Neutrophil (primary cell): ENCODE results near the gene AXL.
"Not testable (repeated sequence)": the region's sequence is repeated elsewhere in the genome, so short reads cannot be mapped to it uniquely, and the experiment has no call there.

Experiments
- H3K27ac ChIP-seq: fragments of 200-600 bp; sonication (generic); 2 replicates; pipeline ENCODE4 v1.5.1; 2016; ENCODE audit warnings: mild to moderate bottlenecking, moderate library complexity
- H3K27me3 ChIP-seq: fragments of 200-600 bp; sonication (generic); 2 replicates; pipeline ENCODE4 v1.6.0; 2016; ENCODE audit warnings: mild to moderate bottlenecking
- H3K36me3 ChIP-seq: fragments of 200-600 bp; sonication (generic); 2 replicates; pipeline ENCODE4 v1.5.1; 2017
- H3K4me1 ChIP-seq, 2 experiments: fragments of 200-600 bp in 1 of 2; sonication (generic) in 1 of 2; 1 replicate in 1 of 2; 2 replicates in 1 of 2; pipeline versions ENCODE4 v1.5.1 to v1.6.1; 2013 to 2016; ENCODE audit warnings: low read depth in 1 of 2, low read length in 1 of 2, mild to moderate bottlenecking in 1 of 2, moderate library complexity in 1 of 2; ENCODE audit not compliant: control insufficient read depth in 1 of 2, insufficient read depth in 1 of 2
- H3K4me3 ChIP-seq, 2 experiments: fragments of 200-600 bp in 1 of 2; sonication (generic) in 1 of 2; 1 replicate in 1 of 2; 2 replicates in 1 of 2; pipeline ENCODE4 v1.5.1; 2013 to 2016; ENCODE audit warnings: low read depth in 1 of 2, low read length in 1 of 2, mild to moderate bottlenecking in 1 of 2, moderate library complexity in 1 of 2
- H3K9me3 ChIP-seq: fragments of 200-600 bp; sonication (generic); 2 replicates; pipeline ENCODE4 v1.5.1; 2016
- TF ChIP-seq, protein P1 (sequence below): fragments of 200-600 bp; sonication (generic); IDR thresholded peaks from 2 replicates; pipeline ENCODE4 v1.5.1; 2016; ENCODE audit warnings: antibody characterized with exemption

The AXL gene

DNA sequence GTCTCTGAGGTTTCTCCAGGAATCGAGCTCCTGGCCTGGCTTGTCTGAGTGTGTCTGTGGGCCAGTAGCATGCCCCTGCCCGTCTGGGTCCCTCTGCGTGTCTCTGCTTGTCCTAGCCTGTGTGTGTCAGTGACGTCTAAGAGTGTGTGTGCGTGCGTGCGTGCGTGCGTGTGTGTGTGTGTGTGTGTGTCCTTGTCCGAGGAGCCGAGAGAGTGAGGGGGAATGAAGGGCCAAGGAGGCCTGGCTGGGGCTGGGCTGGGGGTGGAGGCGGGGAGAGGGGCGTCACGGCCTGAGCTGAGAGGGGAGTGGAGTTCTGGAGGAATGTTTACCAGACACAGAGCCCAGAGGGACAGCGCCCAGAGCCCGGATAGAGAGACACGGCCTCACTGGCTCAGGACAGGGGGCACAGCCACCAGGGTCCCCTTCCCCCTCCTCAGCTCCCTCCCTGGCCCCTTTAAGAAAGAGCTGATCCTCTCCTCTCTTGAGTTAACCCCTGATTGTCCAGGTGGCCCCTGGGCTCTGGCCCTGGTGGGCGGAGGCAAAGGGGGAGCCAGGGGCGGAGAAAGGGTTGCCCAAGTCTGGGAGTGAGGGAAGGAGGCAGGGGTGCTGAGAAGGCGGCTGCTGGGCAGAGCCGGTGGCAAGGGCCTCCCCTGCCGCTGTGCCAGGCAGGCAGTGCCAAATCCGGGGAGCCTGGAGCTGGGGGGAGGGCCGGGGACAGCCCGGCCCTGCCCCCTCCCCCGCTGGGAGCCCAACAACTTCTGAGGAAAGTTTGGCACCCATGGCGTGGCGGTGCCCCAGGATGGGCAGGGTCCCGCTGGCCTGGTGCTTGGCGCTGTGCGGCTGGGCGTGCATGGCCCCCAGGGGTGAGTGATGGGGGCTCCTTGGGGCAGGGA, at the start of gene AXL:
TSS of gene AXL (plus strand) at position 609 of the 893 bp plus-strand sequence. CDS start at position 779, 170 bp downstream.
- H3K27me3 ChIP-seq = peaks cover 50% of the 10 kb centered on the region
- no peaks in the 10 kb centered on the region for H3K36me3 ChIP-seq
- H3K27ac ChIP-seq = no peak within 1 kb of the TSS
- H3K4me1 ChIP-seq = no peaks in the 10 kb centered on the region
- no peaks in the 10 kb centered on the region for H3K9me3 ChIP-seq
- TF ChIP-seq, protein P1, sequence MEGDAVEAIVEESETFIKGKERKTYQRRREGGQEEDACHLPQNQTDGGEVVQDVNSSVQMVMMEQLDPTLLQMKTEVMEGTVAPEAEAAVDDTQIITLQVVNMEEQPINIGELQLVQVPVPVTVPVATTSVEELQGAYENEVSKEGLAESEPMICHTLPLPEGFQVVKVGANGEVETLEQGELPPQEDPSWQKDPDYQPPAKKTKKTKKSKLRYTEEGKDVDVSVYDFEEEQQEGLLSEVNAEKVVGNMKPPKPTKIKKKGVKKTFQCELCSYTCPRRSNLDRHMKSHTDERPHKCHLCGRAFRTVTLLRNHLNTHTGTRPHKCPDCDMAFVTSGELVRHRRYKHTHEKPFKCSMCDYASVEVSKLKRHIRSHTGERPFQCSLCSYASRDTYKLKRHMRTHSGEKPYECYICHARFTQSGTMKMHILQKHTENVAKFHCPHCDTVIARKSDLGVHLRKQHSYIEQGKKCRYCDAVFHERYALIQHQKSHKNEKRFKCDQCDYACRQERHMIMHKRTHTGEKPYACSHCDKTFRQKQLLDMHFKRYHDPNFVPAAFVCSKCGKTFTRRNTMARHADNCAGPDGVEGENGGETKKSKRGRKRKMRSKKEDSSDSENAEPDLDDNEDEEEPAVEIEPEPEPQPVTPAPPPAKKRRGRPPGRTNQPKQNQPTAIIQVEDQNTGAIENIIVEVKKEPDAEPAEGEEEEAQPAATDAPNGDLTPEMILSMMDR = no peak
- H3K4me3 ChIP-seq = no peak within 1 kb of the TSS

DNA sequence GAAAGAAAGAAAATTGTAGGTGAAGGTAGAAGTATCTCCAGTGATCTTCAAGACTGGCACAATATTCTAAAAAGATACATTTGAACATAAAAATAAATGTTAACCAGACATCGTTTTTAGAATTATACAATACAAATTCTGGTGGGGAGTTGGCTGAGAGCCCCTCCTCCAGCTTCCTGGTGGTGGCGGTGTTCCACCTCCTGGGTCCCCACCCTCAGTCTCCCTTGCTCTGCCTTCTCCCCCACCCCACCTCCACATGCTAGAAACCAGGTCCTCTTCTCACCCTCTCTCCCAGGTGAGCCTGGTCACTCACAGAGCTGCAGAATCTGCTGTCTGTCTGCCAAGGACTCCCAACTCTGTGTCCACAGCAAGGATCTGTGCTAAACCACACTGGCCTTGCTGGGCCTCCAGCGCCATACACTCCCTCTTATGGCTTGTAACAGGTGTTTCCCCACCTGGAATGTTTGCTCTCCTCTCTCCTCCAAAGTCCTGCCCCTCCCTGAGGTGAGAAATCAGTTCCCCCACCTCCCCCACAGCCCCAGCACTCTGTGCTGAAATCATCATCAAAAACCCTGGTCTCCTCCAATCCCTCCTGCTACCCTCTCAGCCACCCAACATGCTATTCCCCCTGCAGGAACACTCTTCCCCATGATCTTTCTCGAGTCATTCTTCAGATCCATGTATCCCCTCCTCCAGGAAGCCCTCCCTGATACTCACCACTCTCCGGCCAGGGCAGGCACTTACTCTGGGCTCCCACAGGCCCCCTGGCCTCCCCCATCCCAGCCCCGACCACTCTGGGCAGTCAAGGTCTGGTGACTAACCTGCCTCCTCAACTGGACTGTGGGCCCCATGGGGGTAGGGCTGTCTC, 46.5 kb upstream of the AXL start:
- H3K27me3 ChIP-seq = peaks cover 22% of the 10 kb centered on the region
- no peaks in the 10 kb centered on the region for H3K9me3 ChIP-seq
- H3K4me1 ChIP-seq = no peaks in the 10 kb centered on the region
- H3K27ac ChIP-seq = no peak overlapping the region
- H3K36me3 ChIP-seq = no peaks in the 10 kb centered on the region
- H3K4me3 ChIP-seq = no peak overlapping the region
- TF ChIP-seq, protein P1 = no peak

DNA sequence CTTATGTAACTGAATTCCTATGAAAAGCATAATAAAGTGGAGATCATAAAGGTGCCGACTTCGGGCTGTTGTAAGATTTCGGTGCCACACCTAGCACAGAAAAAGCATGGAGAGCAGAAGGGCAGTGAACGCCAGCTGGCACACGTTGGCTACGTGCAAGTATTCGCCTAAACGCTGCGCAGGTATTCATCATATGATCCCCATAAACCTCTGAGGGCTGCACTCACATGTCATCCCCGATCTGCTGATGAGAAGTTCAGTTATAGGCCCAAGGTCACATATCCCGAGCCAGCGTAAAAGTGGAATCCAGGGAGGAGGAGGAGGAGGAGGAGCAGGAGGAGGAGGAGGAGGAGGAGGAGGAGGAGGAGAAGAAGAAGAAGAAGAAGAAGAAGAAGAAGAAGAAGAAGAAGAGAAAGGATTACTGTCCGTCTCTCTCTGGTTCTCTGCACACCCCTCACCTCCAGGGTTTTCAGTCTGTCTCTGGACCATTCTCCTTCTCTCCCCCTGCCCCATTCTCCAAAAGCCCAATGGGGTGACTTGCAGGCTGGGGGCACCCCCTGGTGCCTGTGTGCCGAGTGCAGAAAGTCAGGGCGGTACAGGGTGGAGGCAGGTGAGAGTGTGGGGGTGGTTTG, 44.6 kb upstream of the AXL start:
- TF ChIP-seq, protein P1 = no peak
- Histone ChIP-seq H3K4me1 (no peaks in the 10 kb centered on the region), H3K27me3 (peaks cover 22% of the 10 kb centered on the region), H3K4me3 (no peak overlapping the region), H3K36me3 (no peaks in the 10 kb centered on the region), H3K27ac (no peak overlapping the region), H3K9me3 (no peaks in the 10 kb centered on the region)

DNA sequence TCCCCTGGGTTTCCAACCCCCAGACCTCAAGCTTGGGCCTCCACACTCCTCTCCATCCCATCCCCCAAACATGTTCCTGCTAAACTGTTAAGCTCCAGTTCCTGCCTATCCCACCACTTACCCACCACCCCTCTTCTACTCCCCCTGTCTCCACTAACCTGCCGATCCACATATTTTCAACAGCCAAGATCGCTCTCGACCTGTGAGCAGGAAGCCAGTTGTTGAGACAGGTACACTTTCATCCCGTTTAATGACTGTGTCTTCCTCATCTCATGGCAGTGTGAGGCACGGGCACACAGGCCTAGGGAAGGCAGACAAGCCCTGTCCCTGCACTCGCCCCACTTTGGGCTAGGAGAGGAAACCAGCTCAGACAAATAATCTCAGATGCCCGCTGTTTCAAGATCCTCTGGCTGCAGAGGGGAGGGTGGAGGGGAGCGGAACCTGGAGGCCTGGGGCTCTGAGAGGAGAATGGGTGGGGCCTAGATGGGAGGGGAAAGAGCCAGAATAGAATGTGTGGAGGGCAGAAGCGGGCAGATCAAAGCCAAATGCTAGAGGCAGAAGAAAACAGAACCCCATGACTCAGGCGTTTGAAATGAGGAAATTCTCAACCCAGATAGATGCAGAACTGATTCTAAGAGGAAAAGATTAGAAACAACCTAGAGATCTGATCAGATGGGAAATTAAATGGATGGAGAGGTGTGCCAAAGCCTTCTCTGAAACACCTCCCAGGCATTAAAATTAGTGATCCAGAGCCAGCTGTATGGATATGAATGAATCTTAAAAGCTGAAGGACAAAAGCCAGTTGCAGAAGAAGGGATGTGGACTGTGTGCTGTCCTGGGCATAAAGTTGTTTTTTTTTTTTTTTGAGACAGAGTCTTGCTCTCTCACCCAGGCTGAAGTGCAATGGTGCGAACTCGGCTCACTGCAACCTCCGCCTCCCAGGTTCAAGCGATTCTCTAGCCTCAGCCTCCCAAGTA, 42.9 kb upstream of the AXL start:
- Histone ChIP-seq H3K4me1 (no peaks in the 10 kb centered on the region), H3K4me3 (no peak overlapping the region), H3K27me3 (peaks cover 22% of the 10 kb centered on the region), H3K36me3 (no peaks in the 10 kb centered on the region), H3K9me3 (no peaks in the 10 kb centered on the region), H3K27ac (no peak overlapping the region)
- TF ChIP-seq, protein P1 = no peak

DNA sequence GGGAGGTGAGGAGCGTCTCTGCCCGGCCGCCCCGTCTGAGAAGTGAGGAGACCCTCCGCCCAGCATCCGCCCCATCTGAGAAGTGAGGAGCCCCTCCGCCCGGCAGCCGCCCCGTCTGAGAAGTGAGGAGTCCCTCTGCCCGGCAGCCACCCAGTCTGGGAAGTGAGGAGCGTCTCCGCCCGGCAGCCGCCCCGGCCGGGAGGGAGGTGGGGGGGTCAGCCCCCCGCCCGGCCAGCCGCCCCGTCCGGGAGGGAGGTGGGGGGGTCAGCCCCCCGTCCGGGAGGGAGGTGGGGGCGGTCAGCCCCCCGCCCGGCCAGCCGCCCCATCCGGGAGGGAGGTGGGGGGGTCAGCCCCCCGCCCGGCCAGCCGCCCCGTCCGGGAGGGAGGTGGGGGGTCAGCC, 38.9 kb upstream of the AXL start:
- H3K27me3 ChIP-seq = peaks cover 18% of the 10 kb centered on the region
- H3K4me3 ChIP-seq, H3K9me3 ChIP-seq: not testable (repeated sequence)

More for the DNA sequence above, 38.9 kb upstream of the AXL start:
- H3K4me1 ChIP-seq, H3K27ac ChIP-seq, H3K36me3 ChIP-seq: not testable (repeated sequence)
